Measurements from ENCODE around the gene DNAJB14. TPM values are rescaled to one million over a fixed set of nuclear protein-coding genes. Genes with fewer than 3 reads are reported as not detected.

DNAJB14 gene
- total and polyA plus RNA-seq, 2 experiments from 2014 or later = 15.3 to 18.1 TPM

- Histone ChIP-seq H3K9me3 (ENCODE audit: low read depth) (no peaks in the 10 kb centered on the region), H3K4me3 (peak overlapping the region; percentile 89), H3K27me3 (no peaks in the 10 kb centered on the region), H3K36me3 (peaks cover 6% of the 10 kb centered on the region), H3K27ac (peak overlapping the region; percentile 95), H3K4me1 (ENCODE audit: low read depth) (peaks cover 16% of the 10 kb centered on the region)
- TF ChIP-seq, protein P1, sequence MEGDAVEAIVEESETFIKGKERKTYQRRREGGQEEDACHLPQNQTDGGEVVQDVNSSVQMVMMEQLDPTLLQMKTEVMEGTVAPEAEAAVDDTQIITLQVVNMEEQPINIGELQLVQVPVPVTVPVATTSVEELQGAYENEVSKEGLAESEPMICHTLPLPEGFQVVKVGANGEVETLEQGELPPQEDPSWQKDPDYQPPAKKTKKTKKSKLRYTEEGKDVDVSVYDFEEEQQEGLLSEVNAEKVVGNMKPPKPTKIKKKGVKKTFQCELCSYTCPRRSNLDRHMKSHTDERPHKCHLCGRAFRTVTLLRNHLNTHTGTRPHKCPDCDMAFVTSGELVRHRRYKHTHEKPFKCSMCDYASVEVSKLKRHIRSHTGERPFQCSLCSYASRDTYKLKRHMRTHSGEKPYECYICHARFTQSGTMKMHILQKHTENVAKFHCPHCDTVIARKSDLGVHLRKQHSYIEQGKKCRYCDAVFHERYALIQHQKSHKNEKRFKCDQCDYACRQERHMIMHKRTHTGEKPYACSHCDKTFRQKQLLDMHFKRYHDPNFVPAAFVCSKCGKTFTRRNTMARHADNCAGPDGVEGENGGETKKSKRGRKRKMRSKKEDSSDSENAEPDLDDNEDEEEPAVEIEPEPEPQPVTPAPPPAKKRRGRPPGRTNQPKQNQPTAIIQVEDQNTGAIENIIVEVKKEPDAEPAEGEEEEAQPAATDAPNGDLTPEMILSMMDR (IDR thresholded peaks at IDR 0.05; ENCODE audit: low read depth, low read length) = peak; percentile 93
- peak; percentile 96 to 97 for DNase-seq (ENCODE audit: low read depth in 1 of 2, low spot score in 1 of 2)
These were observed 2.9 kb upstream of the DNAJB14 start for GRCh38 chr4:99949034-99949998.

- Histone ChIP-seq H3K27ac (peak overlapping the region; percentile 91), H3K4me3 (no peak overlapping the region), H3K36me3 (peaks cover 6% of the 10 kb centered on the region), H3K9me3 (ENCODE audit: low read depth) (no peaks in the 10 kb centered on the region), H3K4me1 (ENCODE audit: low read depth) (peaks cover 16% of the 10 kb centered on the region), H3K27me3 (no peaks in the 10 kb centered on the region)
- no peak for DNase-seq (ENCODE audit: low read depth in 1 of 2, low spot score in 1 of 2)
- TF ChIP-seq, protein P1 (IDR thresholded peaks at IDR 0.05; ENCODE audit: low read depth, low read length) = no peak
These were observed 1.2 kb upstream of the DNAJB14 start for GRCh38 chr4:99947608-99948007.

DNA sequence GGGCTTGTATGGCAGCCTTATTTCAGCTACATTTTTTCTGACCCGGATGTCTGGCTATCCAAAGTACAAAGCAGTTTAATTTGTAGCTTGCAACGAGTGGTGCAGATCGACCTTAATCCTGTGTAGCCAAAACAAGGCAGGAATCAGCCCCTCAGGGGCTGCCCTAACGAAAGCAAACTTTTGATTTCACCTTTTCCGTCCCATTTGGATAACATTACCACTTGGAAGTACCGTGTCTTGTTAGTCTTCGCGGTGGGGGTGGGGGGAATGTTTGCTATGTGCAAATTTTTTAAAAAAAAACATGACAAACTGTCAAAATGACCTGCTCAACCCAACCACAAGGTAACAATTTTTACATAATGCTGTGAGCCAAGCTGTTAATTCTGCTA, 766 bp upstream of the DNAJB14 start:
- no peaks in the 10 kb centered on the region for H3K9me3 ChIP-seq (ENCODE audit: low read depth)
- H3K36me3 ChIP-seq = peaks cover 6% of the 10 kb centered on the region
- peaks cover 16% of the 10 kb centered on the region for H3K4me1 ChIP-seq (ENCODE audit: low read depth)
- DNase-seq (ENCODE audit: low read depth in 1 of 2, low spot score in 1 of 2) = peak in 1 of 2 donors; percentile 0
- H3K27me3 ChIP-seq = no peaks in the 10 kb centered on the region
- peak overlapping the region; percentile 99 for H3K4me3 ChIP-seq
- H3K27ac ChIP-seq = peak overlapping the region; percentile 91
- TF ChIP-seq, protein P1 (IDR thresholded peaks at IDR 0.05; ENCODE audit: low read depth, low read length) = no peak

DNA sequence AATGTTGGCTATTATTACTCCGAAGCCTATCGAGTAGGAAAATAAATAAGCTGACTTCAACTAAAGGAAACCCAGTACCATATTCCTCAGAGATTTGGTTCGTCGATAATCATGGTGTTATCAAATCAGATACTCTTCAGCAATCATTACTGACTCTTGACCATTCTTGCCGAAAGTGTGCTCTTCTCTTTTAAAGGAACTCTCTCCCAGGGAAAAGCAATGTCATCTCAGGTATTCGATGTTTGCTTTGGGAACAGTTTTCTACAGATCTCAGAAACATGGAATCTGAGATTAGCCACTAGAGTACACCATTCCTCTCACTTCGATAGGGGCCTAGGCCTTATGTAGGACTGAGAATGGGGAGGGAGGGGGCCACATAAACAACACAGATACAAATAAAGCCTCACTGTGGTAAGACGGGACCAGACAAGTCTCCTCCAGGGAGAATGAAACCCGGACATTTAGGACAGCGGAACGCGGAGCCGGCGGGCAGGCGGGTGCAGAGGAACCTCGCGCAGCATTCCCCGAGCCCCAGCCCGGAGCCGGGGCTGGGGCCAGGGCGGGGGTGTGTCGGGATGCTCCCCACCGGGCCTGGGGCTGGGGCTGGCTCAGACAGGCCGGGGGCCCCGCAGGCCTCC, 581 bp downstream of the DNAJB14 start:
- H3K36me3 ChIP-seq = peaks cover 9% of the 10 kb centered on the region
- peak; percentile 27 to 47 for DNase-seq (ENCODE audit: low read depth in 1 of 2, low spot score in 1 of 2)
- TF ChIP-seq, protein P1 (IDR thresholded peaks at IDR 0.05; ENCODE audit: low read depth, low read length) = no peak
- peak overlapping the region; percentile 99 for H3K4me3 ChIP-seq
- peaks cover 16% of the 10 kb centered on the region for H3K4me1 ChIP-seq (ENCODE audit: low read depth)
- peak overlapping the region; percentile 91 for H3K27ac ChIP-seq
- H3K9me3 ChIP-seq (ENCODE audit: low read depth) = no peaks in the 10 kb centered on the region
- H3K27me3 ChIP-seq = no peaks in the 10 kb centered on the region

GRCh38 chr4:99943904-99944437, 2.4 kb downstream of the DNAJB14 start:
- peaks cover 16% of the 10 kb centered on the region for H3K4me1 ChIP-seq (ENCODE audit: low read depth)
- TF ChIP-seq, protein P1 (IDR thresholded peaks at IDR 0.05; ENCODE audit: low read depth, low read length) = no peak
- H3K27ac ChIP-seq = no peak overlapping the region
- no peak for DNase-seq (ENCODE audit: low read depth in 1 of 2, low spot score in 1 of 2)
- no peaks in the 10 kb centered on the region for H3K9me3 ChIP-seq (ENCODE audit: low read depth)
- no peaks in the 10 kb centered on the region for H3K27me3 ChIP-seq
- H3K36me3 ChIP-seq = peaks cover 9% of the 10 kb centered on the region
- H3K4me3 ChIP-seq = no peak overlapping the region

Measured in cardiac muscle cell (in vitro differentiated cells and primary cell).